GM19238 (cell line): ENCODE data around the gene ECE1.

Source experiments
- DNase-seq: peaks from one replicate; pipeline ENCODE4 v3.0.0; 2011; ENCODE audit warnings: low spot score; ENCODE audit not compliant: insufficient read length

ECE1 gene

DNA sequence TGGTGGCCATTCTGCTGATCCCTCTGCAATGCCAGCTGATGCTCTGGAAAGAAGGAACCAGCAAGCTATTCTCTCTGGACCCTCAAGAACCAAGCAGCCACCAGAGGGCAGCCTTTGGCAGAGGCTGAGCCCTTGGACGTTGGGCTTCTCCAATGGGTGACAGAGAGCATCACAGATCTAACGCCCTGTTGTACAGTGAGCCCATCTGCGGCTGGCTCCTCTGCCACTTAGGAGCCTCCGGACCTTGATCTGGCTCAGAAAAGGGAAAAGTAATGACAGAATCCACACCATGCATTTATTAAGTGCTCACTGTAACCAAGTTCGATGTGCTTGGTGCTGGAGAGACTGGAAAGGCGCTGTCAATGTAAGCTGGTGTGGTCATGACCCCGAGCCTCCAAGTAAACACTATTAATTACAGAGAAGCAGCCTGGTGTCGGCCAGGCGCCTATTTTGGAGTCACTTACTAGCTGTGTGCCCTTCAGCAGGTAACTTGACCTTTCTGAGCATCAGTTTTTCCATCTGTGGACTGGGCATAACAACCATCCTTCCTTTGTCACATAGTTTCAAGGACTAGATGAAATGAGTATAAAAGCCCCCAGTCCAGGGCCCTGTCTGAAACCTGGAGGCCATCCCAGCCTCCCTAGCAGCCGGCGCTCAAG, 34.9 kb downstream of the ECE1 start:
- DNase-seq: peak; percentile 66

DNA sequence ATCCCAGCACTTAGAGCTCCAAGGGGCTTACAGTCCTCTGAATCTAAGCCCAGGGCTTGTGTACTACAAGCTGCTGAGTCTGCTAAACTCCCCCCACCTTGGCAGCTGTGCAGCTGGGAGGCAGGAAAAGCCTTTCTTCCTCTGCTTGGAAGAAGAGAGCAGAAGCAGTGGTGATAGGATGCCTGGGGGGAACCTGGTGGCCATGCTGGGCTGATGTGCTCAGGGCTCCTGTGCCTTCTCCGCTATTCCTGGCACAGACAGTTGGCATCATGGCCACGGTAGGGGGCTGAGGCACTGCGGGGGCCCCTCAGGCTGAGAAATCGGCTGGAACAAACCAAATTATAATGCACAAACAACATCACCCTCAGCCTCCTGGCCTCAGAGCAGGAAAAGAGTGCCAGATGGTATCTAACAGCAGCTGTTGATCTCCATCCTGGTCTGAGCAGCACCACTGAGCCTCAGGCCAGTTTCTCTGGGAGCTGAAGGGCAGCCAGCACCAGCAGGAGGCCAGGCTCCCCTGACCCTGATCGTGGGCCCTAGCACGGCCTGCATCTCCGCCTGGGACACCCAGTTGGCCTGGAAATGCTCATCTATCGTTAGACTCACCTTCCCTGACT, 35.8 kb downstream of the ECE1 start:
- DNase-seq: no peak

DNA sequence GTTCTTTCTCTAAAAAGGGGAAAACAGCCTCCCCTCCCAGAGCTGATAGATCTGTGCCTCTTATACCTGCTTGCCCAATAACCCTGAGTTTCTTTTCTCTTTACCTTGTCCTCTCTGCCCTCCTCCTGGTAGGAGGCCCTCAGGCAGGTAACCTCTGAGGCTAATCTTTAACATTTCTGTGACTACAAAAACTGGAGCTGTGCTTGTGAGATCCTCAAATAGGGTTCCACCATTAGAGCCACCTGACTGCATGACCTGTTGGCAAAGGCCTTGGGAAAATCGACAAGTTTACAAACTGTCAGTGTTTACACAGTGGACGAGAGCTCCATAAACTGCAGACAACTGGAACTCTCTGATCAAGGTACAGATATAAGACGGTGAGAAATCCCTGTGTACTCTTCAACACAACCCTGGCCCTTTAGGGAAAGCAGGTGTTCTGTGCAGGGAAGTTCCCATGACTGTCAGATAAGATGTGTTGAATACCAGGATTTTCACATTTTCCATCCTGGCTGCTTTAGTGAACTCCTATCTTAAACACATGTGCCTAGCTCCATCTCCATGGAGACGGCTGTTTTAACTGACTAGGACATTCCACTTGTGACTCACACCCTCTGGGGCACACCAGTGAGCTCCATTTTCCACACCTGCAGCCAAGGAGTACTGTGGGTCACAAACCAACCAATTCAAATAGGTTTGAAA, 38.3 kb downstream of the ECE1 start:
- no peak for DNase-seq

DNA sequence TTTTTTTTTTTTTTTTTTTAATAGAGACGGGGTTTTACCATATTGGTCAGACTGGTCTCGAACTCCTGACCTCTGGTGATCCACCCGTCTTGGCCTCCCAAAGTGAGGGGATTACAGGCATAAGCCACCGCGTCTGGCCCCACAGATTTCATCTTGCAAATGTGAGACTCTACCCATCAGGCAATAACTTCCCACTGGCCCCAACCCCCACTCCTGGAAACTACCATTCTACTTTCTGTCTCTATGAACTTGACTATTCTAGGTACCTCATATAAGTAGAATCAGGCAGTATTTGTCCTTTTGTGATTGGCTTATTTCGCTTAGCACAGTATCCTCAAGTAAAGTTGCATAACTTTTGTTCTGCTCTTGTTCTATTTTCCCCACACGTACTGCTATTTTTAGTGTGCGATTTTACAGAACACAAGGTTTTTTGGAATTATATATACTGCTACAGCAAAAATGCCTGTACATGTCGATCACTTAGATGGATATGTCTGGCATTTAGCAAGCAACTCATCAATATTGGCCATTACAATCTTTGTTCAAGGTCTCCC, 40.2 kb downstream of the ECE1 start:
- no peak for DNase-seq

DNA sequence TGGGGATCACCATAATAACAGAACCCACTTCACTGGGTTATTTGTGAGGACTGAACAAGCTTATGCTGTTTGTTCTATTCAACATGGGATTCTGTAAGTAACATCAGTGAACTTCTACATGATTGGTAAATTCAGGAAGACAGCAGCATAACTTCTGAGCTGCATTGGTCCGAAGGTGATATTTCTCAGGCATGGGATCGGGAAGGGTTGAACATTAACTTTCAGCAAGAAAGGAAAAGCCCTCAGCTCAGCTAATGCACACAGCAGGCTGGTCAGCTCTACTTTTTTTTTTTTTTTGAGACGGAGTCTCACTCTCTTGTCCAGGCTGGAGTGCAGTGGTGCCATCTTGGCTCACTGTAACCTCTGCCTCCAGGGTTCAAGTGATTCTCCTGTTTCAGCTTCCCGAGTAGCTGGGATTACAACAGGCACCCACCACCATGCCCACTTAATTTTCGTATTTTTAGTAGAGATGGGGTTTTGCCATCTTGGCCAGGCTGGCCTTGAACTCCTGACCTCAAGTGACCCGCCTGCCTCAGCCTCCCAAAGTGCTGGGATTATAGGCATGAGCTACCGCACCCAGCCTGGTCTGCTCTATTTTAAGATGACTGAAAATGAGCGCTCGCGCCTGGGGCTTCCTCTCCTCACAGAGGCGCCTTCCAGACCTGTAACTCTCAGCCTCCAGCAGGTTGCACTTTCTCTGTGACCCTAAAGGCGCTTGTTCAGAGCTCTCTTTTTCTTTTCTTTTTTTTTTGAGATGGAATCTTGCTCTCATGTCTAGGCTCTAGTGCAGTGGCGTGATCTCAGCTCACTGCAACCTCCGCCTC, 42.2 kb downstream of the ECE1 start:
- DNase-seq: no peak

DNA sequence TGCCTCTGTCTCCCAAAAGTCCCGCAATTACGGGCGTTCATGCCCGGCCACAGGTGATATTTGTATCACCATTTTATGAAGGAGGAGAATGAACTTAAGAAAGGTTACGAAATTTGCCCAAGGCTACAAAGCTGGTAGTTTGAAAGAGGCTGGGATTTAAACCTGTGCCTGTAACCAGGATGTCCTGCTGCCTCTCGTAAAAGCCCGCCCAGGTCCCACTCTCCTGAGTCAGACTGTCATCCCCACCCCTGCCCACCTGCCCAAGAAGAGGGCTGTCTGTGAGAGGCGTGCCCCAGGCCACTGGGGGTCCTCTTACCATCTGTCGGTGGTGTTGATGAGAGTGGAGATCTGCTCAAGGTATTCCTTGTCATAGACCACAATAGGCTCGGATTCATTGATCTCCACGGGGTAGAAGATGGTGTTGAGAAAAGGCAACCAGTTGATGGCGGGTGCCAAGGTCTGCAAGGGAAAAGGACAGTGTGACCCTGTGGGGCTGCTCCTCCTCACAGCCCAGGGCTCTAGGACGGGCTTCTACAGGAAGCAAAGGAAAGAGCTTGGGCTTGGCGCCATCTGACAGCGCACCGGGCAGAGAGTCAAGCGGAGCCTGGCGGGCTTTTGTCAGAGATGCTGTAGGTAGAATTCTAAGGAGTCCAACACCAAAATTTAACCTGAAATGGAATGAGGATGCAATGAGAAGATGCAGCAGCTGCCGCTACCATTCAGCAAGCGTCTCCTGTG, 43.2 kb downstream of the ECE1 start:
- DNase-seq: no peak

DNA sequence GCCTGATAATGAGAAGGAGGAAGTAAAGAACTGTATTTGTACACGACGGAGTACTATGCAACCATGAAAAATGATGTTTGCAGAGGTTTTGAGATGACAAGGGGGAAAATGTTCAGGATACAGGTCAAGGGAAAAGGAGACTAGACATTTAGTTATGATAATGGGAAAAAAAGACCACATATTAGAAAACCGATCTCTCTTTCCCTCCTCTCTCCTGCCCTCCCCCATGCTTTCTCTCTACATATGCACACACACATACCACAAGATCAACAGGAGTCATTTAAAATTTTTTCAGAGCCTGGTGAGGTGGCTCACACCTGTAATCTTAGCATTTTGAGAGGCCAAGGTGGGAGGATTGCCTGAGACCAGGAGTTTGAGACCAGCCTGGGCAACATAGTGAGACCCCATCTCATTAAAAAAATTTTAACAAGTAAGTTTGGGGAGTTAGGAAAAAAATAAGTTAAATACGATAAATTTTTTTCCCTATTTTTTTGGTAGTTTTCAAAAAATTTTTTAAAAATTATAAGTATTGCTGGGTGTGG, 44.5 kb downstream of the ECE1 start:
- no peak for DNase-seq

DNA sequence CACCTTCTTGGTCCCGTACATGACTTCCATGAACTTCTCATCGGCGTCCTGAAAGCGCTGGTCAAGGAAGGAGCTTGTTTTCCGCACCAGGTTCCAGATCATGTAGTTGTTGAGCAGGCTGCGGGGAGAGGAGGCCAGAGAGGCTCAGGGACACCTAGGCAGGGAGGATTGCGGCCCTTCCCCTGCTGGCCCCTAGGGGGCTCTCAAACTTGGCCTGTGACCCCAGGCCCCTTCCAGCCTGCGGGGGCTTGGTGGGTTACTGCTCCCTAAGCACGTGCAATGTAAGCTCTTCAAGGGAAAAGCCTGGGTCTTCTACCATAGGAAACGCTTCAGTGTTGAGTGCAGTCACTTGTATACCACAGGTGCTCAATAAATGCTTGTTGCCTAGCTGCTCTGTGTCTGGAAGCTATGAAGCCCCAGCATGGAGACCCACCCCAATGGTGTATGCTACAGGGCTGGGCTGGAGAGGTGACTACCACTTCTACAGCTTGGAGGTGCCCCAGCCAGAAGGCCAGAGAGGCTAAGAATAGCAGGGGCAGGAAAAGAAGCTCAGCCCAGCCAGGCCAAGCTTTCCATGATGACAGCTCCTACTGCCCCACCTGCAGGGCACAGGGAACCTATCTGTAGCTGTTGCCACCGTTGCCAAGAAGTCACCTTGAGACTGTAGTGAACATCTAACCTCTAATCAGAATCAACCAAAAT, 45.1 kb downstream of the ECE1 start:
- DNase-seq: no peak

DNA sequence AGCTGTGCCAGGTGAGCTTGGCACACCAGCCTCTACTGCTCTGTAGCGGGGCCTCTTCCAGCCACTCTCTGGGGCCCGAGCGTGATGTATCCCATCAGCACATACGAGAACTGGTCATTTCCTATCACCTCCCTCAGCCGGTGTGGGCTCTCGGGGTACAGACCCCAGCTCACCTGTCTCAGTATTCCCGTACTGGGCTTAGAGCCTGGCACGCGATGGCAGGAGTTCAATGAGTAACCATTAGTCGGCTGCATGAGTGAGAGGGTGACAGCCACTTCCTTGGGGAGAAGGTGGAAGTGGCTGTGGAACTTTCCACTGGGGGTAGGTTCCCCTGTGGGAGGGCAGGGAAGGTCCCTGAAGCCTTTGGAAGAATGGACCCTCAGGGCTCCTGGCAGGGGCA, 46.1 kb downstream of the ECE1 start:
- DNase-seq: no peak

DNA sequence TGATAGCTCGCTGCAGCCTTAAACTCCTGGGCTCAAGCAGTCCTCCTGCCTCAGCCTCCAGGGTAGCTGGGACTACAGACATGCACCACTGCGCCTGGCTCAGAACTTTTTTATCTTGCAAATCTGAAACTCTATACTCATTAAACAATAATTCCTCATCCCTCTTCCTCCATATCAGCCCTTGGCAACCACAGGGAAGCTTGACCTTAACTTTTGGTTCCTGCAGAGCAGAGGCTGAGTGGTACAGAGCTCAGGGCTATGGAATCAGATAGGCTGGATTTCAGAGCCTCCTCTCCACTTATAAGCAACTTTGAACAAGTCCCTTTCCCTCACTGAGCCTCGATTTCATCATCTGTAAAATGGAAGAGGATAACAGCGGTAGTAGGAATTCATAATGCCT, 47.4 kb downstream of the ECE1 start:
- DNase-seq: no peak

DNA sequence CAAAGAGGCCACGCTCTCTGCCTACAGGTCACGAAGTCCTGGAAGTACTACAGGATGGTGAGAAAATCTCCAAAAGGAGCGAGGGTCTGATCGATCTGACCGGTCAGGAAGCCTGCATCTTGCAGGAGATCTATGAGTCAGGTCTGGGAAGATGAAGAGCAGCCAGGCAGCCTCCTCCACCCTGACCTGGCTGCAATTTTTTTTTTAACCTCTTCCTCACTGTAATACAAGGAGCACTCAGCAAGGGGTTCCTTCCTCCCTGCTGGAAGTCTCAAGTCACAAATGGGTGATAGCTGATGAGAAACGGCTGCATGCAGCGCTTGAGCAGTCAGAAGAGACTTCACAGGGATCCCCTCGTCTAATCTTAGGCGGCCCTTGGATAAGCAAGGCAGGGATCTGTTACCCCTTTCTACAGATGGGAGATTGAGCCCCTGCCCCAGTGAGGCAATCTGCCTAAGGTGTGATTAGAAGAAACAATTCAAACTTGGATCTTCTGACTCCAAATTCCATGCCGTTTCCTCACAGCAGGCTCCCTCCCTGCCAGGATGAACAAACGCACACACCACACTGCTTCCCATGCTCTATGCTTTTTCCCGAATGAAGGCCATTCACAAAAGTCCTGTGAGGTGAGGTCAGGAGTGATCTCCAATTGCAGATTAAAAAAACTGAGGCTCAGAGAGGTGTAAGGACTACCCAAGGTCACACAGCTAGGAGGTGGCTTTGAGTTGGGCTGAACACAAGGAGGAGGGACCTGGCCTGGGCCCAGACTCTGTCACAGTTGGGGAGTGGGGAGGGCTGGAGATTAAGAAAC, 48.3 kb downstream of the ECE1 start:
- DNase-seq: no peak

DNA sequence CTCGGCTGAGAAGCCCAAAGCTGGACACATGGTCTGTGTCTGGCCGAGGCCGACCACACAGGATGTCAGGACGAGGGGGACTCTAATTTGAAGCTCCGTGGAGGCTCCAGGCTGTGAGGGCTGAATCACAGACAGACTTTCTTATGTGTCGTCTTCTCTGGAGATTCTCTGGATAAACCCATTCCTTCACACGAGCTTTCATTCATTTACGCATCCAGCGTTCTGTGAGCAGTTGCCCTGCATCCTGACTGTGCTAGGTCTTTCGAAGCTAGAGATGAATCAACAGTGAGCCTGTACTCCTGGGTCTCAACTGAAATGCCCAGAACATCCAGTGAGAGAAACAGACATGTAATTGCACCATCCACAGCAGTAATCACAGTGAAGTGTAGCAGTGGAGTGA, 49.6 kb downstream of the ECE1 start:
- no peak for DNase-seq

DNA sequence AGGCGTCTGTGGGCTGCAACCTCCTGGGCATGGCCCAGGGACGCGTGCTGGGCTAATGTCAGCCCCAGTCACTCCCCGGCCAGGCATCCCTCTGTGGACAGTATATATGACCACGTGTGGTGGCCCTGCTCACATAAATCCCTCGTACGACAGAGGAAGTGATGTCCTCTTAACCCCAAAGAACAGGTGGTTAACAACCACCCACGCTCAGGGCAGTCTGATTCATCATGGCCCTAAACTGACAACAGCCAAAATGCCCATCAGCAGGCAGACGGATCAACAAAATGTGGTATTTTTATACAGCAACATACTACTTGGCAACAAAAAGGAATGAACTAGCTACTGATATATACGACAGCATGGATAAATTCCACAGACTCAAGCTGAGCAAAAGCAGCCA, 51.0 kb downstream of the ECE1 start:
- no peak for DNase-seq

DNA sequence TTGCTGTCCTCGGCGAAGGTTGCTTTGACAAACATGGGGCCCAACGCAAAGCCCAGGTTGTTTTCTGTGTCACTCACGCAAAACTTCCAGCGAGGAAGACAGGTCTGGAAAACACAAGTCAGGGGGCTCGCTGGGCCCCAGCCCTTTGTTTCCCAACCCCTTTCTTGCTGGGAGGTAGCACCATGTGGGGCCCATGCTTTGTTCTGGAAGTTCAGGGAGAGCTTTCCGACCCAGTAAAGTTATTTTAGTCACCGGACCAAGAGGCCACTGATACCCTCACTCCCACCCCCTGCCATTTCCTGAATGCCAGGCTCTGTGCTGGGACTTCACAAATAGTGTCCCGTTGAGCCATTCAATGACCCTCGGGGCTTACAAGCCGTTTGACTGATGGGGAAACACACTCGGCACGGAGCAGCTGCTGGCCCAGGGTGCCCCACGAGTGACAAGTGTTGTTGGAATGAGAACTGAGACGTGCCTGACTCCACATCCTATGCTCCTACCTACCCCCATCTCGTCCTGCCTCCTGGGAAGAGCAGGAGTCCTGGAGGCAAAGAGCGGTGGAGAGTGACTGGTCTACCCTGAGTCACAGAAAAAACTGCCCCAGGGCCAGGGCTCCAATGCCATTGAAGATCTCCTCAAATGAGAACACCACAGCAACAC, 52.0 kb downstream of the ECE1 start:
- DNase-seq: no peak

DNA sequence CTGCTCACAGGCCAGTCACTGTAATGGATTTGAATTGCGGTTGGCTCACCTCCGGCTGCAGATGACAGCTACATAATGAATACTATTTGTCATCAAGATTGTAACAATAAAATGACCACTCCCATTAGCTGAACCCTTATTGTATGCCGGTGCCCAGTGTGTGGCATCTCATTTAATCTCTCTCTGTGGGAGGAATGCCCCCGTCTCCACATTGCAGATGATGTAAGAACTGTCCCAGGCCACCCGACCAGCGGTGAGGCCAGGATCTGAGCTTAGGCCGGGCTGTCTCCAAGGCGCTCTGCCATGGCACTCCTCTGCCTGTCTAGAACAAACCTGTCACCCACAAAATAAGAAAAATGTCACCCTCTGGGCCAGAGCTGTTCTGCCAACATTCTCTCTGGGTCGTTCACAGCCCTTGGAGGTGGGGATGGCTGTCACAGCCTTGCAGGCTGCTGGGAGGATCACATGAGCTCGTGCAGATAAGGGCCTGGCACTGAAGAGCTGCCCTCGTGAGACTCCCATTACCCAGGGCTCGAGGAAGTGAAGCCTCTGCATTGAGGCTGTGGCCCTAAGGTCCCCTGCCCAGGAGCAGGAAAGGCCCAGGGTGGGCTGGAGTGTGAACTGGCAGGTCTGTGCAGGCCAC, 52.7 kb downstream of the ECE1 start:
- no peak for DNase-seq

DNA sequence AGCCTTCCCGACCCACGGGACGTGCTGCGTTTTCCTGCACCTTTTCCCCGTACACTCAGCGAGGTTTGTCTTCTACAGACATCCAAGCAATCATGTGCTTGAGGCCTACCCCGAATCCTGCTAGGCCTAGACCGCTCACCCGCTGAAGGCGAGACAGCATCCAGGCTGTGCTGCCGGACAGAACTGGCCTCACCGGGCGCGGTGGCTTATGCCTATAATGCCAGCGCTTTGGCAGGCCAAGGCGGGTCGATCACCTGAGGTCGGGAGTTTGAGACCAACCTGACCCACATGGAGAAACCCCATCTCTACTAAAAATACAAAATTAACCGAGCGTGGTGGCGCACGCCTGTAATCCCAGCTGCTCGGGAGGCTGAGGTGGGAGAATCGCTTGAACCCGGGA, 54.1 kb downstream of the ECE1 start:
- no peak for DNase-seq

DNA sequence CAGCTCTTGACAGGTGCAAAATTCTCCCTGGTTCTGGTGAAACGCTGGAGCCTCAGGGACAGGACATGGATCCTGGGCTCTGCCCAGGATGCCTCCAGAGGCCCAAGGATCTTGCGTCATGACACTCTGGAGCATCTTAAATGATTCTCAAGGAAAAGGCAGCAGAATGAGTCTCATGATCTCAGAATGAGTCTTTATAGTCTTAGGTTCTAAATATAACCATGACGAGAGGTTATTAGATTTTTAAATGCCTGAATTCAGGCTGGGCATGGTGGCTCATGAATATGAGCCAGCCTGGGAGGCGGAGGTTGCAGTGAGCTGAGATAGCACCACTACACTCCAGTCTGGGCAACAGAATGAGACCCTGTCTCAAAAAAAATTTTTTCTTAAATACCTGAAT, 55.5 kb downstream of the ECE1 start:
- DNase-seq: no peak

DNA sequence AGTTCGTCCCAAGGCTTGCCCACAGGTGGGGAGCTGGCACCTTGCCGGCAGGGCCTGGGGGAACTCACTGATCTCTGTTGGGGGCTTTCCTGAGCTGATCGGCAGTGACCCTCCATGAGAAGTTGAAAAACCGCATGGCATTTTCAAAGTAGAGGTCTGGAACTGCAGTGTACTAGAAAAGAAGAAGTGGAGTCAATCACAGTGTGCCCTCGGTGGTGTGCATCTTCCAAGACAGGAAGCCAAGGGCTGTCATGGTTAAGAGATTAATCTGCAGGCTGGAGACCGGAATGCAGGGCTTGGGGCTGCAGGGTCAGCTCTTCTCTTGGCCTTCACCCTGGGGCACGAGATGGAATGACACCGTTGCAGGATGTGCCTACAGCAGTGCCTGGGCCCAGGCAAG, 56.8 kb downstream of the ECE1 start:
- DNase-seq: no peak
